Small intestine (tissue), 7 donors: ENCODE results near the gene OR52I1. TPM values are rescaled to one million over a fixed set of nuclear protein-coding genes. Genes with fewer than 3 reads are reported as not detected.

ENCODE experiments used
- DNase-seq, 2 donors: peaks; one replicate each; pipeline versions ENCODE4 v3.0.0 to v3.0.0-alpha.2; 2013
- FAIRE-seq: peaks from 2 replicates; lab custom pipeline; 2012; peaks lifted over from hg19 to GRCh38; lab: Jason Lieb, UNC
- H3K27ac ChIP-seq, 3 donors: one replicate each; pipeline ENCODE4 v1.5.1; 2013; ENCODE audit warnings: low read length in 2 of 3, mild to moderate bottlenecking in 2 of 3, control low read depth in 1 of 3, inconsistent platforms in 1 of 3, low read depth in 1 of 3, moderate library complexity in 1 of 3
- H3K27me3 ChIP-seq, 3 donors: one replicate each; pipeline ENCODE4 v1.6.1; 2013; ENCODE audit warnings: low read length in 3 of 3, inconsistent platforms in 1 of 3; ENCODE audit not compliant: control insufficient read depth in 3 of 3, insufficient read depth in 3 of 3
- H3K36me3 ChIP-seq, 3 donors: one replicate each; pipeline ENCODE4 v1.6.1; 2013; ENCODE audit warnings: low read length in 3 of 3, inconsistent platforms in 1 of 3, low read depth in 1 of 3, mild to moderate bottlenecking in 1 of 3, moderate library complexity in 1 of 3; ENCODE audit not compliant: control insufficient read depth in 3 of 3, insufficient read depth in 2 of 3
- H3K4me1 ChIP-seq, 3 donors: one replicate each; pipeline ENCODE4 v1.6.1; 2013; ENCODE audit warnings: low read length in 2 of 3, inconsistent platforms in 1 of 3, low read depth in 1 of 3, mild to moderate bottlenecking in 1 of 3, moderate library complexity in 1 of 3; ENCODE audit not compliant: control insufficient read depth in 3 of 3, insufficient read depth in 2 of 3
- H3K4me3 ChIP-seq, 3 donors: one replicate each; pipeline ENCODE4 v1.5.1; 2013; ENCODE audit warnings: low read length in 3 of 3, control low read depth in 1 of 3, inconsistent platforms in 1 of 3, low read depth in 1 of 3, mild to moderate bottlenecking in 1 of 3, moderate library complexity in 1 of 3
- H3K9me3 ChIP-seq, 2 donors: one replicate each; pipeline ENCODE4 v1.6.1; 2013; ENCODE audit warnings: low read depth in 1 of 2, low read length in 1 of 2; ENCODE audit not compliant: control insufficient read depth in 2 of 2, insufficient read depth in 1 of 2
- WGBS, 3 donors: extraction: QIAGEN DNeasy Blood & Tissue Kit; methylation state at CpG; one replicate each; pipeline ENCODE4 v1.1.7; 2013; 5-methylcytosine and 5-hydroxymethylcytosine counted together
- polyA plus RNA-seq, 4 donors: library from polyadenylated mRNA; stranded (reverse) in 3 of 4; unstranded in 1 of 4; fragments of 200-250 nt in 3 of 4; fragments of 120-200 nt in 1 of 4; gene quantifications; one replicate each; pipeline versions ENCODE4 v1.2.1 to v1.2.3, GENCODE V29; 2013
- donor health status: healthy with polysubstance abuse.
- donor health status: control.
- donor health status: control.
- donor health status: Bipolar disorder and iron deficiency.
- donor health status: healthy.

OR52I1 gene
- polyA plus RNA-seq, 4 donors: 0.07 TPM; not detected in 3

- Histone ChIP-seq H3K9me3 (no peaks in the 10 kb centered on the region), H3K4me1 (no peaks in the 10 kb centered on the region), H3K27ac (no peak within 1 kb of the TSS), H3K27me3 (peaks cover 0 to 9% (median 0%) of the 10 kb centered on the region in 3 donors), H3K4me3 (no peak within 1 kb of the TSS), H3K36me3 (no peaks in the 10 kb centered on the region)
- WGBS, 3 donors: 61 to 70% (median 63%) methylated on average over 3 of the region's 3 CpGs
- no peak for DNase-seq
- no peak for FAIRE-seq
Measured at GRCh38 chr11:4643682-4644081, 49.8 kb downstream of the OR52I1 start, which contains the start of gene OR51E1. TSS of gene OR51E1 (plus strand) at chr11:4643982. CDS start at chr11:4652527, 8,545 bp downstream.

- no peaks in the 10 kb centered on the region for H3K4me1 ChIP-seq
- no peak overlapping the region for H3K4me3 ChIP-seq
- no peak for FAIRE-seq
- H3K27ac ChIP-seq: no peak overlapping the region
- DNase-seq: no peak
- 58 to 68% (median 67%) methylated on average over 4 of the region's 4 CpGs for WGBS, 3 donors
- H3K9me3 ChIP-seq: no peaks in the 10 kb centered on the region
- H3K36me3 ChIP-seq: no peaks in the 10 kb centered on the region
- peaks cover 0 to 9% (median 0%) of the 10 kb centered on the region in 3 donors for H3K27me3 ChIP-seq
Measured at GRCh38 chr11:4644233-4644632, 50.4 kb downstream of the OR52I1 start.

Other genes starting within 250 kb of the OR52I1 start
- not detected for gene OR52B4, start 225.7 kb upstream of the OR52I1 start, polyA plus RNA-seq
- gene TRIM21, start 200.3 kb upstream of the OR52I1 start, polyA plus RNA-seq: 10 to 100 TPM; 24.1 to 43.6 (median 40.0) TPM
- gene OR52K2, start 144.7 kb upstream of the OR52I1 start, polyA plus RNA-seq: not detected
- gene OR52K1, start 111.4 kb upstream of the OR52I1 start, polyA plus RNA-seq: under 1 TPM in 1 of 4 donors, not detected in 3; 0.09 TPM
- not detected for gene OR52M1, start 48.8 kb upstream of the OR52I1 start, polyA plus RNA-seq
- gene OR52I2, start 12.3 kb upstream of the OR52I1 start, polyA plus RNA-seq: under 1 TPM in 1 of 4 donors, not detected in 3; 0.04 TPM
- 10 to 100 TPM in 3 of 4 donors, 1 to 10 TPM in 1; 8.4 to 18.5 (median 10.6) TPM for gene TRIM68, start 14.2 kb downstream of the OR52I1 start, polyA plus RNA-seq
- gene OR51D1, start 43.4 kb downstream of the OR52I1 start, polyA plus RNA-seq: not detected
- gene OR51E1, start 49.9 kb downstream of the OR52I1 start, polyA plus RNA-seq: 1 to 10 TPM in 2 of 4 donors, not detected in 2; 1.1 to 4.6 TPM
- gene OR51E2, start 103.8 kb downstream of the OR52I1 start, polyA plus RNA-seq: under 1 TPM in 2 of 4 donors, not detected in 2; 0.22 to 0.36 TPM
- under 1 TPM in 1 of 4 donors, not detected in 3; 0.04 TPM for gene MMP26, start 110.7 kb downstream of the OR52I1 start, polyA plus RNA-seq
- not detected for gene OR51F1, start 175.9 kb downstream of the OR52I1 start, polyA plus RNA-seq
- gene OR52R1, start 210.3 kb downstream of the OR52I1 start, polyA plus RNA-seq: not detected
- gene OR51F2, start 227.3 kb downstream of the OR52I1 start, polyA plus RNA-seq: not detected